GM12873 (cell line): ENCODE results near the gene RBM28.

Experiments
- TF ChIP-seq, protein P1 (sequence below): IDR thresholded peaks from 2 replicates; pipeline ENCODE4 v1.5.1; 2012; ENCODE audit warnings: low read depth, mild to moderate bottlenecking, moderate library complexity, low read length, control low read depth; ENCODE audit not compliant: insufficient read depth; ENCODE audit errors: missing control alignments

The RBM28 gene

DNA sequence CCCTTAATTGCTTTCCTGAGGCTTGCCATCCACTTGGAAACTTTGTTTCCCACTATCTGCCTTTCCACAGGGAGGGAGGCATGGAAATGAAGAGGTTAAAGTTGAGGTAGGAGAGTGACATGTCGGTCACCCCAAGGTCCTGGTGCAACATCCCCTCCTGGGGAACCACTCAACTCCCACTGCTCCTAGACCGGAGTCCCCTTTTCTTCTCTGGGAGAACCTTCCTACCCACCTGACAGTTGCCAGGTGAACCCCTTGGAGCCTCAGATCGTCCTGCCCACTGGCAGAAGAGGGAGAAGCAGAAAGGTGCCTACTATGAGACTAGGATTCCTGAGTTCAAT lies 44.4 kb upstream of the RBM28 start:
- TF ChIP-seq, protein P1, sequence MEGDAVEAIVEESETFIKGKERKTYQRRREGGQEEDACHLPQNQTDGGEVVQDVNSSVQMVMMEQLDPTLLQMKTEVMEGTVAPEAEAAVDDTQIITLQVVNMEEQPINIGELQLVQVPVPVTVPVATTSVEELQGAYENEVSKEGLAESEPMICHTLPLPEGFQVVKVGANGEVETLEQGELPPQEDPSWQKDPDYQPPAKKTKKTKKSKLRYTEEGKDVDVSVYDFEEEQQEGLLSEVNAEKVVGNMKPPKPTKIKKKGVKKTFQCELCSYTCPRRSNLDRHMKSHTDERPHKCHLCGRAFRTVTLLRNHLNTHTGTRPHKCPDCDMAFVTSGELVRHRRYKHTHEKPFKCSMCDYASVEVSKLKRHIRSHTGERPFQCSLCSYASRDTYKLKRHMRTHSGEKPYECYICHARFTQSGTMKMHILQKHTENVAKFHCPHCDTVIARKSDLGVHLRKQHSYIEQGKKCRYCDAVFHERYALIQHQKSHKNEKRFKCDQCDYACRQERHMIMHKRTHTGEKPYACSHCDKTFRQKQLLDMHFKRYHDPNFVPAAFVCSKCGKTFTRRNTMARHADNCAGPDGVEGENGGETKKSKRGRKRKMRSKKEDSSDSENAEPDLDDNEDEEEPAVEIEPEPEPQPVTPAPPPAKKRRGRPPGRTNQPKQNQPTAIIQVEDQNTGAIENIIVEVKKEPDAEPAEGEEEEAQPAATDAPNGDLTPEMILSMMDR: no peak

GRCh38 chr7:128387216-128388144 lies 43.8 kb upstream of the RBM28 start:
- TF ChIP-seq, protein P1: peak; percentile 94

DNA sequence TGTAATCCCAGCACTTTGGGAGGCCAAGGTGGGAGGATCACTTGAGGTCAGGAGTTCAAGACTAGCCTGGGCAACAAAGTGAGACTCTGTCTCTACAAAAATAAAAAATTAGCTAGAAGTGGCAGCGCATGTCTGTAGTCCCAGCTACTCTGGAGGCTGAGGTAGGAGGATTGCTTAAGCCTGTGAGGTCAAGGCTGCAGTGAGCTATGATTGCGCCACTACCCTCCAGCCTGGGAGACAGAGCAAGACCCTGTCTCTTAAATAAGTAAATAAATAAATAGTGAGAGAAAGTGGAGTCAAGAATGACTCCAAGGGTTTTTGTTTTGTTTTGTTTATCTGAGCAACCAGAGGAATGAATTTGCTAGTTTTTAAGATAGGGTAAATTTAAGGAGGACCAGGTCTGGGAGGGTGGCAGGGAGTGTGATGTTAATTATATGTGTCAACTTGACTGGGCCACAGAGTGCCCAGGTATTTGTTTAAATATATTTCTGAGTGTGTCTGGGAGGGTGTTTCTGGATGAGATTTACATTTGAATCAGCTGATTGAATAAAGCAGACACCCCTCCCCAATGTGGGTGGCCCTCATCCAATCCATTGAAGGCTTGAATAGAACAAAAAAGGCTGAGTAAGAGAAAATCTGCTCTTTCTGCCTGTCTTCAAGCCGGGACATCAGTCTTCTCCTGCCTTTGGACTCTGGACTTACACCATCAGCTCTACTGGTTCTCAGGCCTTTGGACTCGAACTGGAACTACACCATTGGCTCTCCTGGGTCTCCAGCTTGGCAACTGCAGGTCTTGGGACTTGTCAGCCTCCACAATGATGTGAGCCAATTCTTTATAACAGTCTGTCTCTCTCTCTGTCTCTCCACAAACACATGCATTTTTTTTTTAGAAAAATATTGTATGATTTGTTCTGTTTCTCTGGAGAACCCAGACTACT lies 42.5 kb upstream of the RBM28 start:
- TF ChIP-seq, protein P1: no peak

DNA sequence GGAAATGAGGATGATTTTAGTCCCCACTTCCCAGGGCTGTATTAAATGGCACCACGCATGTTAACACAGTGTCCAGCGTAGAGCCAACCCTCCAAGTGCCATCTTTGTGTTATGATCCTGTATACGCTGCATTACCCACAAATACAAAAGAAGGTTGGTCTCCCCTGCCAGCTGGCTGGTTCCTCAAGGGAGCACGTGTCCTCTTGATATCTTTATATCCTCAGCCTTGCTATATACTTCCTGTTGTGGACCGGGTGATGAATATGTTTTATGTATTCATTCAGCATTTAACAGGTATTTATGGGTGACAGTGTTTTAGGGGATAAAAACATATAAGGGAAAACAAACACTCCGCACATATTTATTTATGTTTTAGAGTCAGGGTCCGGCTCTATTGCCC lies 41.0 kb upstream of the RBM28 start:
- TF ChIP-seq, protein P1: no peak

DNA sequence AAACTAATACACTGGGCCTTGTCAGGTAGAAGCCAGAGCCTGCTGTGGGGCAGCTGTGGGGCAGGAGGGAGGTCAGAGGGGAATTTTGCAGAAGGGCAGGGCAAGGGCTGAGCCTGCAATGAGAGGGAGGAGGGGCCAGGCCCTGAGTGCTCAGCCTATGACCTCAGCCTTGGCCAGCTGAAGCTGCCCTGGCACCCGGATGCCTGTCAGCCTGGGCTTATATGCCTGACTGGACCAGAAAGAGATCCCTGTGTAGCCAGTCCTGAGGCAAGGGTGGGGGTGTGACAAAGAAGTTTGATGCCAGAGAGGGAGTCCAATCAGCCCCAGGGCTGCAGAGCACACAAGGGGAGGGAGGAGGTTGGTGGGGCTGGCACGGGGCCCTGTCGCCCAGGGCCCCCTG lies 40.1 kb upstream of the RBM28 start:
- TF ChIP-seq, protein P1: no peak

- TF ChIP-seq, protein P1: peak; percentile 74
These were observed 37.6 kb upstream of the RBM28 start for GRCh38 chr7:128381161-128381821.
